DND-41 (cell line): ENCODE results near the gene LUZP1.

Source experiments
- EZH2 ChIP-seq: IDR thresholded peaks from 3 replicates; pipeline ENCODE4 v1.6.1; 2012; ENCODE audit warnings: borderline replicate concordance, low read depth, mild to moderate bottlenecking, moderate library complexity, low read length, inconsistent platforms; ENCODE audit not compliant: severe bottlenecking
- TF ChIP-seq, protein P1 (sequence below): IDR thresholded peaks from 2 replicates; pipeline ENCODE4 v1.5.1; 2012; ENCODE audit warnings: borderline replicate concordance, low read length, moderate library complexity, mild to moderate bottlenecking; ENCODE audit not compliant: poor library complexity, severe bottlenecking; ENCODE audit errors: extremely low read depth

DNA sequence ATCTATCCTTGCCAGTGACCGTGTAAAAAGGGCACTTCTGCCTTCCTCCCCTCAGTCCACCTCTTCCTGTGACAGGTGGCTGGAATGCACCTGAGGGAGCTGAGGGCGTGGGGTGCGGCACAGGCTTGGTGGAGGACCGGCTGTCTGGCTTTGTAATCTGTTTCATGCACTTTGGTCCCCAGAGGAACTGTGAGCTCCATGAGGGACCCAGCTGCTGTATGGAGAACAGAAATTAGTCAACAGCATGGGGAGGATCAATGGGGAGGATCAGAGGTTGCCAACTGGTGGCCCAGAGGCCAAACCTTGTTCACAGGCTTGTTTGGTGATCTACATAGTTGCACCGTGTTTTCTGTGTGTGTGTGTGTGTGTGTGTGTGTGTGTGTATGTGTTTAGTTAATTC is 19.0 kb upstream of the LUZP1 start:
- TF ChIP-seq, protein P1, sequence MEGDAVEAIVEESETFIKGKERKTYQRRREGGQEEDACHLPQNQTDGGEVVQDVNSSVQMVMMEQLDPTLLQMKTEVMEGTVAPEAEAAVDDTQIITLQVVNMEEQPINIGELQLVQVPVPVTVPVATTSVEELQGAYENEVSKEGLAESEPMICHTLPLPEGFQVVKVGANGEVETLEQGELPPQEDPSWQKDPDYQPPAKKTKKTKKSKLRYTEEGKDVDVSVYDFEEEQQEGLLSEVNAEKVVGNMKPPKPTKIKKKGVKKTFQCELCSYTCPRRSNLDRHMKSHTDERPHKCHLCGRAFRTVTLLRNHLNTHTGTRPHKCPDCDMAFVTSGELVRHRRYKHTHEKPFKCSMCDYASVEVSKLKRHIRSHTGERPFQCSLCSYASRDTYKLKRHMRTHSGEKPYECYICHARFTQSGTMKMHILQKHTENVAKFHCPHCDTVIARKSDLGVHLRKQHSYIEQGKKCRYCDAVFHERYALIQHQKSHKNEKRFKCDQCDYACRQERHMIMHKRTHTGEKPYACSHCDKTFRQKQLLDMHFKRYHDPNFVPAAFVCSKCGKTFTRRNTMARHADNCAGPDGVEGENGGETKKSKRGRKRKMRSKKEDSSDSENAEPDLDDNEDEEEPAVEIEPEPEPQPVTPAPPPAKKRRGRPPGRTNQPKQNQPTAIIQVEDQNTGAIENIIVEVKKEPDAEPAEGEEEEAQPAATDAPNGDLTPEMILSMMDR, result no peak
- TF ChIP-seq EZH2, result no peak
